Stimulated activated CD8-positive, alpha-beta memory T cell treated with anti-CD3 and anti-CD28 coated beads, Interleukin-4, amount 100 ng/mL, for 1 hour (primary cell): ENCODE measurements around the gene XIRP2.
"Not testable (repeated sequence)": the region's sequence is repeated elsewhere in the genome, so short reads cannot be mapped to it uniquely, and the experiment has no call there.

Source experiments
- DNase-seq, 2 donors: peaks; one replicate each; pipeline ENCODE4 v3.0.0-alpha.2; 2020; ENCODE audit warnings: low read depth in 2 of 2, low spot score in 1 of 2

The XIRP2 gene

DNA sequence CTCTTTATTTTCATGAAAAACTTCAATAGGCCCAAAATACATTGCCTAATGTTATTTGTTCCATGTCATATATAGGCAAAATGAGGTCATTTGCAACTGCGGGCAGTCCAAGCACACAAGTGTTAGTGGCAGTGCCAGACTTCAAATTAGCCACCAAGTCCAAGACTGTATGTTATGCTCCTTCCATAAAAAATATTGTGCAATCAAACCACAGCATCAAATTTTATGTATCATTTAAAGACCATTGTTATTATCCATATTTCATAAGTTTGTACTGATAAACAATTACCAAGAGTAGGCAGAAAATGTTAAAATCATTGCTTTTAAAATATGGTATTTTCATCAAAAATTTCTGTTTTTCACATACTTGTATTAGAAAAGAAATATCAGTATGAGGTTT is 54.1 kb downstream of the XIRP2 start:
- DNase-seq = no peak

DNA sequence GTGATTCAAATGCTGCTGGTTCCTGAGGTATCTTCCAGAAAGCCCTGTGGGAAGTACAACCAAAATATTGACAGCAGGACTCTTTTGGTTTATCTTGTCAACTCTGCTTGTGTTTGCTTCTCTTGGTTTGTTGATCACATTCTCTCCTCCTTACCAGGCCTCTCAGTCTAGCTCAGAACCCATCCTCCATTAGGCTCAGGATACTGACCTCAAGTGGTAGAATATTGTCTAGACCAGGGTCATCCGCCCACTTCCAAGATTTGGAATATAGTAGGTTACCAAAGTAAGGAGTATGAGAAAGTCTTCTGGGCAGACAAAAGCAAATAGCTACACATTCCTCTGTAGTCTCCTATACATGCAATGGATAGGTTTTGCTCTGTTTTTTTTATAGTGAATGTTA is 56.6 kb downstream of the XIRP2 start:
- no peak for DNase-seq

DNA sequence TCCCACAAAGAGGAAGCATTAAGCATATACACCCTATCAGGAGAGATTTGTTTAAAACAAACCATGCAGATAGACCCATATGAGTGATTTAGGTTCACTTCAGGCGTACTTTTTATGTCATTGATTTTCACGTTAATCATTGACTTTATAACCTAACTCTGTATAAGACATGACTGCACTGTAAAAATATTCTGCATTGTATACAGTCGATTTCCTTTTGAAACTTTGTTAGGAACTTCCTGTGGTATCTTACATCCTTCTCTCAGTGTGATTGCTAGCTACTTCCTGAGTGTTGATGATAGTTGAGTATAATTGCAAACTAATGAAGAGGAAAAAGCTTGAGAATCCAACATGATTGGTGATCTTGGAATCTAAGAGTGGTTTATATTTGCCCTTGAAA is 69.4 kb downstream of the XIRP2 start:
- DNase-seq = no peak

DNA sequence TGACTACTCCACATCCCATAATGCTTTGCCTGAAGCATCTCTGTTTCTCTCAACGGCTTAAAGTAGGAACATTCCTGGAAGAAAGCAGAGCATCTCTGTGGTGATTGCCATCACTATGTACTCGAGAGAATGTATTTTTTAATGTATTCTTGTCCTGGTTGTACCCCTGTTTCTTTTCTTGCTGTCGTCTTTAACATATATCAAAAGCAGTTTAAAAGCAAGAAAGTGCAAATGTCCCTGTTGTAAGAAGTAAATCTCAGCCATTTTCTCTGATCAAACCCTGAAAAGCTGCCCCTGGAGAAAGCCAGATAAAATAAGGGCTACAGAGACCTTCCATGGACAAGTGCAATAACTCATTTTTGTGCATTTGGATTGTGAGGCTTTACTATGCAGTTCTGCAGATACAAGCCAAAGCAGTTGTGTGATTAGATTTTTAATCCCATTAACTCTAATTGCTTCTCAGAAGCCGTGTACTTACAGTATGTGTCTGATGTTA is 70.8 kb downstream of the XIRP2 start:
- DNase-seq = no peak

DNA sequence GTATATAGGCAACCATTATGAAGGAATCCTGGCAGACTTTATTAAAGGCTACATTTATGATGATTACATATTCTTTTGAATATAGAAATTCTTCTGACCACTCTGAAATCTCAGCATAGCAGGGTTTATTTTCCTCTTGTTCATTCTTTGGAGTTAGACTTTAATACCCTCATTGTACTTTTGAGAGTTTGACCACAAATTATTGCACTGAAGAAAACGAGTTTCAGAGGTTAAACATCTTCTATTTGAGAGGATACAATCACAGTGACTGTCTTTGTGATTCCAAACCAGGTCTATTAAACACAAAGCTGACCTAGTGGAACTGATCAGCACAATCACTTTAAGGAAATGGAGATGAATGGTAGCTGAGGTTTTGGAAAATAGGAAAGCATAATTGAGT is 71.3 kb downstream of the XIRP2 start:
- no peak for DNase-seq

DNA sequence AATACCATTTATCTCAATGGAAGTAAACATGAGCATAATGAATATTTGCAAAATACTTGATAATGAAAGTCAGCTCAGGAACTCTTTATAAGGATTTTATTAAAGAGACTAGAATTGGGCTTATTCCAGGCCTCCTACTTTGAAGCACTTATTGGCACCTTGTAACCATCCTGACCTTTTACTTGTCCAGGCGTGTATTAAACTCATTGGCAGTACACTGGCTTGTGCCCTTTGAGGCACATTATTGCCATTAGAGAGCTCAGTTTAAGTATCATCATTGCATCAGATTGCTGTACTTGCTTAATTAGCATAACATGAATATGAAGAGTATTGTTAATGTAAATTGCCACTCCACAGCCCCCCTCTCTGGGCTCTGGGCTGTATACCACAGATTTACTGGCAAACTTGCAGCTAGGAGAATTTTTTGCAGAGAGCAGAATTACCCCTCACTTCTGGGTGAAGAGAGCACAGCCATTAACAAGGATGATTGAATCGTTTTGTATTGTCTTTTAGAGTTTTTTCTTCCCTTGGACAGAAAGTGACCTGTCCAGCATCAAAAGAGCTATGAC is 72.5 kb downstream of the XIRP2 start:
- DNase-seq = no peak

DNA sequence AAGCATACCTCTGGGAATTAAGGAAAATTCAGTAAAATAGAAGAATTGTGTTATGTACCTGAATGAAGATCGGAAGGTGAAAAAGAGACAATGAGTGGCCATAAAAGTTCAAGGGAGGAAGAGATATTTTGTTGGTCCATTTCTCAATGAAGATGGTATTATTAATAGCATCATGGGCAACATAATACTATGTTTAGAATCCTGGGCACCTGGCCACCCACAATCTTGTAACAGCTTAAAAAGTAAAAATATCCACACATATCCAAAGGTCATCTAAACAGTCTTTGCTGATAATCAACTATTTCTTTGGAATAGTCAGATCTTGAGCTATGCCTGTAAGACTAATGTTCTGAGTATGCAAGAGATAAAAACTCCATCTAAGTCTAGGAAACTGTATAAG is 73.7 kb downstream of the XIRP2 start:
- DNase-seq = no peak

DNA sequence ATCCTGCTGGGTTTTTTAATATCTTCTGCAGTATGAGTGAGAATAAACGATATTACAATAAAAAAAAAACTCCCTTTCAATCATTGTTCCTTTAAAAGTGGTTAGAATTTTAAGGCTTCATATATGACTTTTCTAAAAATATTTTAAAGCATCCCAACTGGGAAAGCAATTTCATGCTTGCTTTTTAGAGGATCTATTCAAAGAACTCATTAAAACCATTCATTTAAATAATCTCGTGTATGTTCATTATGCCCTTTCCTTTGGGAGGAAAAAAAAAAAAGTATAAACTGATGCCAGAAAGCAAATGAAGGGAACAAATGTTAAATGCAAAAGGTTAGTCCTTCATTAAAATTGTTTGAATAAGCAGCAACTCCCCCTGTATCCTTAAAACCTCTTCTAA is 81.2 kb downstream of the XIRP2 start:
- DNase-seq = no peak

DNA sequence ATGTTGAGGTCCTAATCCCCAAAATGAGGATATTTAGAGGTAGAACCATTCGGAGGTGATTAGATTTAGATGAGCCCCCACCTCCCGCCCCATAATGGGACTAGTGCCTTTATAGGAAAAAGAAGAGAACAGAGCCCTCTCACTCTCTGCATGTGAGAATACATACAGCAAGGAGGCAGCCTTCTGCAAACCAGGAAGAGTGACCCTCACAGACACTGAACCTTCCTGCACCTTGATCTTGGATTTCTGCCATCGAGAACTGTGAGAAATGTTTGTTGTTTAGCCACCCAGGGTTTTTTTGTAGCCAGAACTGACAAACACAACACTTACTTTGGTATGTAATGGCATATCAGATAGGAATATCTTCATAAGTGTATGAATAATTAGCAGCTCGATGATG is 83.7 kb downstream of the XIRP2 start:
- DNase-seq = no peak

DNA sequence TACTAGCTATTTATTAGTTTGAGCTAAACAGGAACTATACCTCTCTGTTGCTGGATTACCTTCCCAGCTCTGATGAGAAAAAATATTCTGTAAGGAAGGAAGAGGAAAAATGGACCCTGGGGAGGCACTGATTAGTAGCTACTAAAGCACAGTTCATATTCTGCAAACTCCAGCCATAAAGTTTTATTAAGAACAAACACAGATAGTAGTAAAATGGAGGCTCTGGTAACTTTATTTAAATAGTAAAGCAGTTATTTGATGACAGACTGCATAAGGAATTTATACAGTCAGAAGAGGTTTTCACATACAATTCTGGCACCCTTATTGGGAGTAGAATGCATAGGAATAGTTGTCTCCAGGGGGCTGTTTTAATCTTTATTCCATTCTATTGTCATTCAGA is 84.1 kb downstream of the XIRP2 start:
- no peak for DNase-seq

DNA sequence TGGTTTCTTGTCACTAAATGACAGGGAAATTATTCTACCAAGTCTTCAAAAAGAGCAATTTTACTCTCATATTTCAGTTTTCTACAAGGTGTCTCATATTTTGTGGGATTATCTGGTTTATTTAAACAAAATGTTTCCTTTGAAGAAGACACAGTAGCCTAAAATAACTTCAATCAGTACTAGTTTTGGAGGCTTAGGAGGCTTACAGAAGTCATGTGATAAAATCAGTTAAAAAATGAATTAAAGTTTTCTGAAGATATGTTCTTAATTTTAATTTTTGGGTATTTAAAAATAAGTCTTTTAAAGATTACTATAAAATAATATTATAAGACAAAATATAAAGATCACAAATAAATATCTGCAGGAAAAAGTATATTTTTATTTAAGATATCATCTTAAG is 95.9 kb downstream of the XIRP2 start:
- no peak for DNase-seq

DNA sequence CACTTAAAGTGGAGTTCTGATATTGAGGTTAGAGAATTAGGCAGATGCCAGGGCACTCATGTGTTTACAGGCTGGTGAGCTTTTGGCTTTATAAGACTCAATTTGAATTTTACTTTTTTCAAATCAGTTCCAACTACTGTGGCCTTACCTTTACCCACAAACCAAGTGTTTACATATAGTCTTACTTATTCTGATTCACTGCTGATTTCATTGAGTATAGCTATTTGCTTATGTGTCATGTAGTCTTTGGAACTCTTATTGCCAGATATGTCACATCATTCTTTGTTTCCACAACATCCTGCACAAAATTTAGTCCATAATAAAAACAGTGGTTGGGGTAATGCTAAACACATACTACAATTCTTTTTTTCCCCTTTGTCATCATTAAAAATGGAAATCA is 96.5 kb downstream of the XIRP2 start:
- DNase-seq = no peak

DNA sequence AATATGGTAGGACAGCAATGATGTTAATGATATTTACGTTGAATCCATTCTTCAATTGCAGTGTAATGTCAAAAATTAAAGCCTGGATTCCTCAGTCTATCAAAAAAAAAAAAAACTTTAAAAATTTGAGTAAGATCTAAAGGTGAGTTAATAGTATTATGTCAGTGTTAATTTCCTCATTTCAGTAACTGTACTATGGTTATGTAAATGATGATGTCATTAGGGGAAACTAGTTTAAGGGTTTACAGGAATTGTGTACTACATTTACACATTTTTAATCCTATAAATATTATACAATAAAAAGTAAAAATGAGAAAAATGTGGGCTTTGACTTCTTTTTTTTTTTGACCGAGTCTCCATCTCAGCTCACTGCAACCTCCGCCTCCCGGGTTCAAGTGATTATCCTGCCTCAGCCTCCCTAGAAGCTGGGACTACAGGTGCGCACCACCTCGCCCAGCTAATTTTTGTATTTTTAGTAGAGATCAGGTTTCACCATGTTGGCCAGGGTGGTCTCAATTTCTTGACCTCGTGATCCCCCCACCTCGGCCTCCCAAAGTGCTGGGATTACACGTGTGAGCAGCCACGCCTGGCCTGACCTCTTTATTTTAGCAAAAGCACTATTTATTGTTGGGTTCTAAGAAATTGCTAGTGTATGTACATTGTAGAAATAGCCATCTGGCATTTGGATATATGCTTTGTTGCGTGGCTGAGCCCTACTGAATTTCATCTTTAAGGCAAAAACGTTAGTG is 106.5 kb downstream of the XIRP2 start:
- no peak for DNase-seq

DNA sequence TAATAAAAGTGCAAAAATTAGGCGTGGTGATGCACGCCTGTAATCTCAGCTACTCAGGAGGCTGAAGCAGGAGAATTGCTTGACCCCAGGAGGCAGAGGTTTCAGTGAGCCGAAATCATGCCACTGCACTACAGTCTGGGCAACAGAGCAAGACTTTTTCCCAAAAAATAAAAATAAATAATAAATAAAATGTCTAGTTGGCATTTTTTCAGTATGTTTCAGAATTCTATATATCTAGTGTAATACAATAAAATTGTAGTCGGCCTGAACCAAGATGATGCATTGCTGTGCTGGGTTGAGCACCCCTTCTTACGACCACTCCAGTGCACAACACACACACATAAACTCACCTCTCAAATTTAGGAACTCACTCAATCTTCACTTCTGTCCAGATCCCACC is 108.2 kb downstream of the XIRP2 start:
- no peak for DNase-seq

DNA sequence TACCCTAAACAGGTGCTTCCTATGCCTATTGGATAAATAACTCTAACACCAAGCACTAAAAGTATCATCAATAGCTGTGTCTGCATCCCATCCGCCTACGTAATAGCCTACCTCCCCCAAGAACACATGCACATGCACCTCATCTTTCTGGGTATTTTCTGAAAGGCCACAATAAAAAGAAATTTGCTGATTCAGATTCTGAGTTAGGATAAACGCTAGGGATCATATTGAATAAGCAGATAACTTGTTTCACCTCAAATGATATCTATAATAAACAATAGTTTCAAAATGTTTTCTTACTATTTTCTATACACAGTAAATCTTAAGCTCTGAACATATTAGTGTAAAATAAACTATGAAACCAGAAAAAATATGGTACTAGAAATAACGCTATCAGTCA is 112.9 kb downstream of the XIRP2 start:
- DNase-seq = no peak

DNA sequence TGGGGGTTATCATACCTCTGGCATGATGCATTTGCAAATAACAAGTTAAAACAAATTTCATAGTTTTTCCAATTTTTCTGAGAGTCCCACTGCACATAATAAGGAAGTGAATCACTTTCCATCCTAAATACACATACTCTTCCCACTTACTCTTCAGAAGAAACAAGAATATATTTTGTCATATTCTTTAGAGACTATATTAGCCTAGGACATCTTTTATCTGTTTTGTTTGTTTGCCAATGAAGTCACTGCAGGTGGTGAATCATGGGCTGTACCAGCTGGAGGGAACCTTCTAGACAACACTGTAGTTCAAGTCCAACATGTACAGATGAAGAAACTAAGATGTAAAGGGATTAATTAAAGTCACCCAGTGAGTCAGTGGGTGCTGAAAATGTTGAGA is 116.8 kb downstream of the XIRP2 start:
- DNase-seq = no peak

DNA sequence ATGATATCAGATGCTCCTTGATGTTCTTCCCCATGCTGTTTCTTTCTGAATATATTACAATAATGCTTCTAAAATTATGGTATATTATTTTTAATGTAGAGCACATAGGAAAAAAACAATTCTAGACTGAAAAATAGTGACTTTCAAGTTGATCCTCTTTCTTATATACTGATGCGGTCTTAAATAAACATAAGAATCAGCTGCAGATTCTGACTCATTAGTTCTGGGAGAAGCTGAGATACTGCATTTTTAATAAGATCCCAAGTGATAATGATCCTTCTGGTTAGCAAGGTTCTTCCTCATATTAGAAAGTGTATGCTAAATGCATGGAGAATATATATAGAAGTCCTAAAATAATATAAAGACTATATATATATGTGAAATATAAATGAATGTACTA is 124.9 kb downstream of the XIRP2 start:
- no peak for DNase-seq

DNA sequence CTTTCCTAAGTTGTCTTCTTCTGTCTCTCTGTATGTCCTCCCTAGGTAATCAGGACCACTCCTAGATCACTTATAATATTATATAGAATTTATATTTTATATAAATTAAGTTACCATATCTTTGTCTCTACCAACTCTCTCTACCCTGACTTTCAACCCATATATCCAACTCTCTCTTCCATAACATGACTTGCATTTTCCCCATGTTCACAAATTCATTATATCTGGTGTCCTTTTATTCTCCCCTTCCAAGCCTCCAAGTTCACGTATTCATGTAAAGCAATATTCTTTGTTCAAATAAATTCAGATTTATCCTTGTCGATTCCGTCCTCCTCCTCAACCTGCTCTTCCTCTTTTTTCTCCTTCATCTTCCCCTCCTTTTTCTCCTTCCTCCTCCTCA is 127.5 kb downstream of the XIRP2 start:
- no peak for DNase-seq

DNA sequence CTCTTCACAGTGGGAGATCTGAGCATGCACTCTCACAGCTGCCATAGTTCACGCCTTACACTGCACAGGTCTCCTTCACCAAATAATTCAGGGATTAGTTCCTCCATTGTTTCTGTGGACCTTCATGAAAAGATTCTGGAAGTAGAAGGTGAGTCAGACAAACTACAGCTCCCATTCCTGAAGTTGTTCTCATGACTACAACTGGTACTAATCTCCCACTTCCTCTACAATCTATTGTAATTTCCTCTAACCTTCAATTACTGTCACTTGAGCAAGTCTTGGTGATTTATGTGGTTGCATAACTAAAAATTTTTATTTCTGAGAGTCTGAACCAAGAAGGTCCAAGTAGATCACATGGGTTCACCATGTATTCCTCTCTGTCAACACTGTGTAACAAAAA is 128.7 kb downstream of the XIRP2 start:
- no peak for DNase-seq

DNA sequence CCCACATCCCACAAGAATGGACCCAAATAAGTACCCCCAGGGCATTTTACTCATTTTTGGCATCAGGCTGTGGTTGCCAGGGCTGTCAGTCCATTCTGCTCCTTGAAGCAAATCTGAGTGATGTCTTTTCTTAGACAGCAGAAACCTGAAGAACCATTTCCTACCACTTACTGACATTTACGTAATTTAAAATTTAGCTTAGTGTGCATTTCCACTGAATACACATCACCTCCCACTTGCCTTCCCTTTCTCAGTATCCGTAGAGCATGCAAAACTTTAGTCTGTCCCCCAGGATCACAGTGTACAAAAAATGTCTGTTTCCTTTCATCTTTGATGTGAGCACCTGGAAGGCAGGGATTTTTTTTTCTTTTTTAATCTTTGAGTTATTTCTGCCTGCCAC is 130.3 kb downstream of the XIRP2 start:
- DNase-seq = no peak

DNA sequence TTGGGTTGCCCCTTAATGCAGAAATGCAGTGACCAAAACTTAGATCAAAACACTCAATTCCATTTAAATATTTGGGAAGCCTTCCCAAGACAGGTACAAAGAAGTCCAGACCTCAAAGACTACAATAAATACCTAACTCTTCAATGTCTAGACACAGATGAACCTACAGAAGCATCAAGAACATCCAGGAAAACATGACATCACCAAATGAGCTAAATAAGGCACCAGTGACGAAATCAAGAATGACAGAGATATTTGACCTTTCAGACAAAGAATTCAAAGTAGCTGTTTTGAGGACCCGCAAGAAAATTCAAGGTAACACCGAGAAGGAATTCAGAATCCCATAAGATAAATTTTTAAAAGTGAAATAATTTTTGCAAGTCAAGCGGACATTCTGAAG is 140.2 kb downstream of the XIRP2 start:
- no peak for DNase-seq

DNA sequence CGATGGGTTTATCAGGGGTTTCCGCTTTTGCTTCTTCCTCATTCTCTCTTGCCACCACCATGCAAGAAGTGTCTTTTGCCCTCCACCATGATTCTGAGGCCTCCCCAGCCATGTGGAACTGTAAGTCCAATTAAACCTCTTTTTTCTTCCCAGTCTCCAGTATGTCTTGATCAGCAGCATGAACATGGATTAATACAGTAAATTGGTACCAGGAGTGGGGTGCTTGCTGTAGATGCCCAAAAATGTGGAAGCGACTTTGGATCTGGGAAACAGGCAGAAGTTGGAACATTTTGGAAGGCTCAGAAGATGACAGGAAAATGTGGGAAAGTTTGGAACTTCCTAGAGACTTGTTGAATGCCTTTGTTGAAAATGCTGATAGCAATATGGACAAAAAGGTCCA is 146.7 kb downstream of the XIRP2 start:
- not testable (repeated sequence) for DNase-seq

DNA sequence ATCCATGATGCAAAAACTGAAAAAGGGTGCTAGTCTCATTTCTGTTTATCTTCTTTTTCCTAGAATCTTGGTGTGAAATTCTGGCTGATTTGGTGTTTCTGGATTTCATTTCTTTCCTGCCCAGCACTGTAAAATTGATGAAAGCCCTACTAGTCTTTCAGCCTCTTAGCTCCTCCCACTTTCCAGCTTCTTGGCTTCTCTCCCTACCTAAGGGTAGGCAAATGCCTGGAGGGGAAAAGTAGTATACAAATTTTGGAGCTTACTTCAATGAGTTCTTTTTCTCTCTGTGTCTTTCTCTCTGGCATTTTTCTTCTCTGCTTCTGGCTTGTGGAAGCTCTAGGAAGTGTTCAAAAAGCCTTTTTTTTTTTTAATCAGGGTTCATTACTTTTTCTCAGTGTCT is 160.5 kb downstream of the XIRP2 start:
- DNase-seq = no peak
